Measurements from ENCODE around the gene MEF2A.
A peak's percentile ranks its signal among the peaks of the same experiment; 100 is the strongest.

MEF2A gene

DNA sequence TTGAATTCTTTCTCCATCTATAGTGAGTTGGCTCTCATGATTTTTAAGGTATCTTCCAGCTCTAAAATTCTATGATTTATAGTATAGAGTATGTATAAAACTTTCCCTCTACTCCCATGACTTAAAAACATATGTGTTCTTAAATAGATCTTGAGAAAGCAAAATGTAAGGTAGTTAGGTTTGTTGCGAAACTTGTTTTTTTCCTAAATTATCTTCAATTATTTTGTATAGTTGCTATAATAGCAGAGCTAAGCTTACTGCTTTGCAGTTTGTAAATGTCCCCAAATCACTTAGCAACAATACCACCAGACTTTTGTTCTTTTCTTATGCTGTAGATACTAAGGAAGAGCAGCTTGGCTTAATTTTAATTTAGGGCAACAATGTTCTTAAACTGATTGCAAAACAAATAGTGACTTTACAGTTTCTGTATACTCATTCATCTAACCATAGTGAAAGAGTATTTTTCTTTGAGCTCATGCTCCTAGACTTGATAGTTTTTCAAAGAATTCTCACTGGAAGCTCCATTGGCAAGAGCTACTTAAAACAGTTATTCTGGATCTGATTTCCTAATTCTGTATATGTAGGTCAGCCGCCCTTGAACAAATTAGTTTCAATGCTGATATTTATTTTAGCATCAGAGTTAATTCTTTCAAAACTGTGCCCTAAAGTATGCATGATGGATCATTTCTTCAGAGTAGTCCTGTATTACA, 106.3 kb downstream of the MEF2A start:
- no peak for DNase-seq (ENCODE audit: low read depth, low spot score)
- peaks cover 27% of the 10 kb centered on the region for H3K36me3 ChIP-seq (ENCODE audit: insufficient read depth, low read length)
- no peak overlapping the region for H3K27ac ChIP-seq
- H3K9ac ChIP-seq (ENCODE audit: insufficient read length) = no peak overlapping the region
- no peaks in the 10 kb centered on the region for H3K9me3 ChIP-seq (ENCODE audit: low read depth, low read length)
- no peak for TF ChIP-seq EZH2 (IDR thresholded peaks at IDR 0.05)
- no peak for TF ChIP-seq FOXP2 (optimal IDR thresholded peaks at IDR 0.05; ENCODE audit: control extremely low read depth, extremely low read length, insufficient read depth)
- TF ChIP-seq POLR2AphosphoS5 (IDR thresholded peaks at IDR 0.05; ENCODE audit: borderline replicate concordance, low read depth, low read length) = no peak
- no peak overlapping the region for H3K4me3 ChIP-seq

DNA sequence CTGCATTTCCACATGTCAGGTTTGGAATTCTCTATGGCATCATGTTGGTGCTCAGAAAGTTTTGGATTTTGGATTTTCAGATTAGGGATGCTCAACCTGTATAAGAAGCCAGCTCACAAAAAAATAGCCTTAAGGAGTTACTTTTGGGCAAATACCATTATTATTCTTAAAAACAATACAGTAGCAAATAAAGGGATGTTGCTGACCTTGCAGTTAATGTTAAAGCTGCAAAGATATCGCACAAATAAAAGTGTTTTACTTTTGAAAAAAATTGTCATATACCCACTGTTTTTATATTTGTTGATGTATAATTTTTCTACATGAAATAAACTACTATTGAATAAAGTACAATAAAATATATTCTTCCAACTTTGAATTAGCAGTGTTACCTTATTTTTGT, 107.3 kb downstream of the MEF2A start:
- Histone ChIP-seq H3K9ac (ENCODE audit: insufficient read length) (no peak overlapping the region), H3K27ac (no peak overlapping the region), H3K9me3 (ENCODE audit: low read depth, low read length) (no peaks in the 10 kb centered on the region), H3K36me3 (ENCODE audit: insufficient read depth, low read length) (peaks cover 35% of the 10 kb centered on the region), H3K4me3 (no peak overlapping the region)
- no peak for TF ChIP-seq FOXP2 (optimal IDR thresholded peaks at IDR 0.05; ENCODE audit: control extremely low read depth, extremely low read length, insufficient read depth)
- no peak for TF ChIP-seq EZH2 (IDR thresholded peaks at IDR 0.05)
- TF ChIP-seq POLR2AphosphoS5 (IDR thresholded peaks at IDR 0.05; ENCODE audit: borderline replicate concordance, low read depth, low read length) = no peak
- DNase-seq (ENCODE audit: low read depth, low spot score) = no peak

DNA sequence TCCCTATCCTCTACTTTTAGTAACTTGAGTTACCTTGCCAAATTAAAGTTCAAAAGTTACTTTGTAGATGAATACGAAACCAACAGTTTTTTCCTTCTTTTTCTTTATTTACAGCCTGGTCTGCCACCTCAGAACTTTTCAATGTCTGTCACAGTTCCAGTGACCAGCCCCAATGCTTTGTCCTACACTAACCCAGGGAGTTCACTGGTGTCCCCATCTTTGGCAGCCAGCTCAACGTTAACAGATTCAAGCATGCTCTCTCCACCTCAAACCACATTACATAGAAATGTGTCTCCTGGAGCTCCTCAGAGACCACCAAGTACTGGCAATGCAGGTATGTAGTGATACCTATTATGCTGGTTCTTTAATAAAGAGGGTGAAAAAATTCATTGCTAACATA, 108.5 kb downstream of the MEF2A start:
- Histone ChIP-seq H3K27ac (no peak overlapping the region), H3K9ac (ENCODE audit: insufficient read length) (no peak overlapping the region), H3K36me3 (ENCODE audit: insufficient read depth, low read length) (peaks cover 46% of the 10 kb centered on the region), H3K9me3 (ENCODE audit: low read depth, low read length) (no peaks in the 10 kb centered on the region), H3K4me3 (no peak overlapping the region)
- TF ChIP-seq FOXP2 (optimal IDR thresholded peaks at IDR 0.05; ENCODE audit: control extremely low read depth, extremely low read length, insufficient read depth) (no peak), EZH2 (IDR thresholded peaks at IDR 0.05) (no peak), POLR2AphosphoS5 (IDR thresholded peaks at IDR 0.05; ENCODE audit: borderline replicate concordance, low read depth, low read length) (no peak)
- DNase-seq (ENCODE audit: low read depth, low spot score) = no peak

DNA sequence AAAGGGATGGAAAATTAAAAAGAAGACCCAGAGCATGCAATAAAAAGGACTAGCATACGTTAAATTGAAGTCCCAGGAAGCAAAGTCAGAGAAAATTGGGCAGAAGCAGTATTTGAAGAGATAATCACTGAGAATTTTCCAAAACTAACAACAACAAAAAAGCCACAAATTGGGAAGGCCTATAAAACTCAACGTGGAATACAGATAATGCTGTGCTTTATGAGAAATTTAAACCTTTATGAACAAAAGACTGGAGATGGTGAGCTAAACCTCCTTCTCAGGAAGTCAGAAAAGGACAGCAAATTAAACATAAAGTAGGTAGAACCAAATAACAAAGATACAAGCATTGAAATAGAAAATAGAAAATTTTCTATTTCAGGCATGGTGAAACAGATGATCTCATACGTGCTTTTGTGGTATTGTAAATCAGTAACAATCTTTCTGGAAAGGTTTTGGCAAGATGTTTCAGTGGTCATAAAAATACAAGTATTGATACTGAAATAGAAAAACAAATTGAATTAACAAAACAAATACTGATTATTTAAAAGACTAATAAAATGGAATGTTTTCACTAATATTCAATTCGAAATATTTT, 111.9 kb downstream of the MEF2A start:
- Histone ChIP-seq H3K9ac (ENCODE audit: insufficient read length) (no peak overlapping the region), H3K4me3 (no peak overlapping the region), H3K36me3 (ENCODE audit: insufficient read depth, low read length) (peaks cover 44% of the 10 kb centered on the region), H3K9me3 (ENCODE audit: low read depth, low read length) (no peaks in the 10 kb centered on the region), H3K27ac (peak overlapping the region; percentile 4; the same call in 1 of the 2 replicates)
- TF ChIP-seq FOXP2 (optimal IDR thresholded peaks at IDR 0.05; ENCODE audit: control extremely low read depth, extremely low read length, insufficient read depth) = no peak
- TF ChIP-seq EZH2 (IDR thresholded peaks at IDR 0.05) = no peak
- TF ChIP-seq POLR2AphosphoS5 (IDR thresholded peaks at IDR 0.05; ENCODE audit: borderline replicate concordance, low read depth, low read length) = no peak
- DNase-seq (ENCODE audit: low read depth, low spot score) = no peak

DNA sequence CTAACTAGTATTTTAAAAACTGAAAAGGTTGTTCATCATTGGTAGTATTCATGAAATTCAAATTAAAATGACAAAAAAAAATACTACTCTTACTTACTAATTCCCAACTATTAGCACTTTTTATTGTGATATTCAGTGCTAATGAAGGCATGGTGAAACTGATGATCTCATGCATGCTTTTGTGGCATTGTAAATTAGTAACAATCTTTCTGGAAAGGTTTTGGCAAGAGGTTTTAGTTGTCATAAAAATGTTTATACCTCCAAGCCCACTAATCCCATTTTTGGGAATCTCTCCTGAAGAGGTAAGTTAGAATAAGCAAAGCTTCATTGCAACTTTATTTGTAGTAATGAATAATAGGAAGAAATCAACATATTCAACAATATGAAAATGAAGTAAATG, 114.5 kb downstream of the MEF2A start:
- Histone ChIP-seq H3K36me3 (ENCODE audit: insufficient read depth, low read length) (peaks cover 45% of the 10 kb centered on the region), H3K9ac (ENCODE audit: insufficient read length) (no peak overlapping the region), H3K4me3 (no peak overlapping the region), H3K27ac (no peak overlapping the region), H3K9me3 (ENCODE audit: low read depth, low read length) (no peaks in the 10 kb centered on the region)
- TF ChIP-seq FOXP2 (optimal IDR thresholded peaks at IDR 0.05; ENCODE audit: control extremely low read depth, extremely low read length, insufficient read depth) (no peak), POLR2AphosphoS5 (IDR thresholded peaks at IDR 0.05; ENCODE audit: borderline replicate concordance, low read depth, low read length) (no peak), EZH2 (IDR thresholded peaks at IDR 0.05) (no peak)
- DNase-seq (ENCODE audit: low read depth, low spot score) = no peak

DNA sequence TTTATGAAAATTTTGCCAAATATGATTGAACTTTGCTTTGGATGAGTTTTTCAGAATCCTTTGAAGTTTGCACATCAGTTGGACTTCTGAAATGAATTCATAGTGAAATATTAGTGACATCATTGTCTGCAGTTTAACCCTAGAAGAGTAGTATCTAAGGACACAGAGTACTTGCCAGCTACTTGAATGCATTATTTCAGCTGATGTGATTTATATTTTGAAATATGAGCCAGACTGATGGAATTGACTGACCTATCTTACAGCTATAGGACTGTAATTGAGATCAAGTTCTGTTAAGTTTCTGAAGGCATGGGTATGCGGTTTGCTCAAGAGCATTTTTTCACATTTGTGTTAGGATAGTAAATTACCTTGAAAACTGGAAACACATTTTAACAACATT, 116.2 kb downstream of the MEF2A start:
- H3K9me3 ChIP-seq (ENCODE audit: low read depth, low read length) = peaks cover 5% of the 10 kb centered on the region; the same call in 1 of the 2 replicates
- no peak for TF ChIP-seq POLR2AphosphoS5 (IDR thresholded peaks at IDR 0.05; ENCODE audit: borderline replicate concordance, low read depth, low read length)
- TF ChIP-seq FOXP2 (optimal IDR thresholded peaks at IDR 0.05; ENCODE audit: control extremely low read depth, extremely low read length, insufficient read depth) = no peak
- no peak for TF ChIP-seq EZH2 (IDR thresholded peaks at IDR 0.05)
- DNase-seq (ENCODE audit: low read depth, low spot score) = no peak
- H3K9ac ChIP-seq (ENCODE audit: insufficient read length) = no peak overlapping the region
- H3K36me3 ChIP-seq (ENCODE audit: insufficient read depth, low read length) = peaks cover 46% of the 10 kb centered on the region
- H3K4me3 ChIP-seq = no peak overlapping the region
- H3K27ac ChIP-seq = peak overlapping the region; percentile 67

DNA sequence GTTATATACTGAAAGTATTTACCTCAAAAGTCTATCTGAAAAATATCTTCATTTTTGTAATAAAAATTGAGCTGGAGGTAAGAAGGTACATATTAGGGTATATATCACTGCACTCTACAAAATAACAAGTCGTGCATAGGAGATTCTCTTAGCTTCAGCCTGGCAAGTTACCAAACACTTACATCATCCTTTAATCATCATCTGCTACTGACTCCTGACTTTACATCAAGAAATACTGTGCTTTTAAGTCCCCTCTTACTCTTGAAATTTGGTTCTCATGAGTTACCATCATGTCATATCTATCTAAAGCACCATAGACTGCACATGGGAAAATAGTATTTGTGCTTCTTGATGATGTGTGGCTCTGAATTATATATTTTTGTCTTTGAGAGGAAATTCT, 116.7 kb downstream of the MEF2A start:
- peaks cover 5% of the 10 kb centered on the region; the same call in 1 of the 2 replicates for H3K9me3 ChIP-seq (ENCODE audit: low read depth, low read length)
- TF ChIP-seq EZH2 (IDR thresholded peaks at IDR 0.05) (no peak), FOXP2 (optimal IDR thresholded peaks at IDR 0.05; ENCODE audit: control extremely low read depth, extremely low read length, insufficient read depth) (no peak), POLR2AphosphoS5 (IDR thresholded peaks at IDR 0.05; ENCODE audit: borderline replicate concordance, low read depth, low read length) (no peak)
- H3K27ac ChIP-seq = peak overlapping the region; percentile 67
- H3K4me3 ChIP-seq = 0 out of 2 replicates have a peak overlapping the region, but pooled peaks have one; percentile 2
- H3K36me3 ChIP-seq (ENCODE audit: insufficient read depth, low read length) = peaks cover 47% of the 10 kb centered on the region
- DNase-seq (ENCODE audit: low read depth, low spot score) = peak; percentile 63
- H3K9ac ChIP-seq (ENCODE audit: insufficient read length) = peak overlapping the region; percentile 41

DNA sequence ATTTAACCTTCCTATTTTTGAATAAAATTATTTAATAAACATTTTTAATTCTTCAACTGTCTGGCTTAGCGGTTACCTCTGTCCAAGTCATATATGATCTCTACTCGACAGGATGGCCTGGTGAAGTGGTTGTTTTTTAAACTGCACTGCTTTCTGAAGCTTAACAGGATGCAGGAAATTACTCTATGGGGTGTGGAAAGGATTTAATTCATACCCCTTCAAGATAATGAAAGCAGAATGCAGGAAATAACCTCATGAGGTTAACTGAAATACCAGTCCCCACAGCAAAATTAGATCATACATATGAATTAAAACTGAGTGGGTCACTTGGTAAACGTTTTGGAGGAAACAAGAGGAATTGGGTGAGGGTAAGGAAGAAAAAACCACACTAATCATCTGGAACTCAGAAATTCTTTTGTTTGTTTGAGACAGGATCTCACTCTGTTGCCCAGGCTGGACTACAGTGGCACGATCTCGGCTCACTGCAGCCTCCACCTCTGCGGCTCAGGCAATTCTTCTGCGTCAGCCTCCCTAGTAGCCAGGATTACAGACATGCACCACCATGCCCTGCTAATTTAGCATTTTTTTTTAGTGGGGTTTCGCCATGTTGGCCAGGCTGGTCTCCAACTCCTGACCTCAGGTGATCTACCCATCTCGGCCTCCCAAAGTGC, 117.4 kb downstream of the MEF2A start:
- Histone ChIP-seq H3K9ac (ENCODE audit: insufficient read length) (peak overlapping the region; percentile 41), H3K27ac (peak overlapping the region; percentile 67), H3K4me3 (no peak overlapping the region), H3K9me3 (ENCODE audit: low read depth, low read length) (peaks cover 5% of the 10 kb centered on the region; the same call in 1 of the 2 replicates), H3K36me3 (ENCODE audit: insufficient read depth, low read length) (peaks cover 44% of the 10 kb centered on the region)
- TF ChIP-seq POLR2AphosphoS5 (IDR thresholded peaks at IDR 0.05; ENCODE audit: borderline replicate concordance, low read depth, low read length) = no peak
- no peak for TF ChIP-seq EZH2 (IDR thresholded peaks at IDR 0.05)
- no peak for TF ChIP-seq FOXP2 (optimal IDR thresholded peaks at IDR 0.05; ENCODE audit: control extremely low read depth, extremely low read length, insufficient read depth)
- no peak for DNase-seq (ENCODE audit: low read depth, low spot score)

Measured in SK-N-MC (cell line).